Measurements from ENCODE around the gene LRP2.

- TF ChIP-seq CTCF (conservative IDR thresholded peaks at IDR 0.05; ENCODE audit: low read length): no peak
- no peak for TF ChIP-seq EZH2phosphoT487 (IDR thresholded peaks at IDR 0.05; ENCODE audit: borderline replicate concordance)
These were observed 139.7 kb downstream of the LRP2 start for GRCh38 chr2:169222665-169223064.

Measured in Loucy (cell line).